ENCODE data around the gene RECQL5.
"Not testable (repeated sequence)": the region's sequence is repeated elsewhere in the genome, so short reads cannot be mapped to it uniquely, and the experiment has no call there.

Gene RECQL5

DNA sequence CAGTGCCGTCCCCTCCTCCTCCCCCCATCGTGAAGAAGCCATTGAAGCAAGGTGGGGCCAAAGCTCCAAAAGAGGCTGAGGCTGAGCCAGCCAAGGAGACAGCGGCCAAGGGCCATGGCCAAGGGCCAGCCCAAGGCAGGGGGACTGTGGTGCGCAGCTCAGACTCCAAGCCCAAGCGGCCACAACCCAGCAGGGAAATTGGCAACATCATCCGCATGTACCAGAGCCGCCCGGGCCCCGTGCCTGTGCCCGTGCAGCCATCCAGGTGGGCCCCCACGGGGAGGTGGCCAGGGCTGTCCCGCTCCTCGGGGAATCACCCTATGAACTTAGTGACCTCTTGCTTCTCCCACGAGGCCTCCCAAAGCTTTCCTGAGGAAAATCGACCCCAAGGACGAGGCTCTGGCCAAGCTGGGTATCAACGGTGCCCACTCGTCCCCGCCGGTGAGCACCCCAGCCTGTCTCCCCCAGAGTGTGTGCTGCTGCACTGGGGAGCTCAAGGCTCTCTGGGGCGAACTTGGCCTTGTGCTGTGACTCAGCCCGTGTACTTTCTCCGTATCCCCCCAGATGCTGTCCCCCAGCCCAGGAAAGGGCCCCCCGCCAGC lies 50.3 kb downstream of the RECQL5 start:
- DNase-seq (ENCODE audit: low read depth in 2 of 2) = no peak

DNA sequence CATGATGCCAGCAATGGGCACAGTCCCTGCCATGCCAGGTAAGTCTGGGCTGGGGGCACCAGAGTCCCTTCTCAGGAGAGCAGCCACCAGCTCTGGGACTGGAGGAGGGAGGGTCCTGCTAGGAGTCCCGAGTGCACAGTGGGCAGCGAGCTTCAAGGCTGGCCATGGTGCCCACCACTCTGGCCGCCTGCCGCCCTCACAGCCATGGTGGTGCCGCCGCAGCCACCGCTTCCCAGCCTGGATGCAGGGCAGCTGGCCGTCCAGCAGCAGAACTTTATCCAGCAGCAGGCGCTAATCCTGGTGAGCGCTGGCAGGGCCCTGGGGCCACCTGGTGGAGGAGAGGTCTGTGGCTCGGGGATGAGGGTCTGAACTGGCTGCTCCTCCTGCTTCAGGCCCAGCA lies 51.7 kb downstream of the RECQL5 start:
- no peak for DNase-seq (ENCODE audit: low read depth in 2 of 2)

DNA sequence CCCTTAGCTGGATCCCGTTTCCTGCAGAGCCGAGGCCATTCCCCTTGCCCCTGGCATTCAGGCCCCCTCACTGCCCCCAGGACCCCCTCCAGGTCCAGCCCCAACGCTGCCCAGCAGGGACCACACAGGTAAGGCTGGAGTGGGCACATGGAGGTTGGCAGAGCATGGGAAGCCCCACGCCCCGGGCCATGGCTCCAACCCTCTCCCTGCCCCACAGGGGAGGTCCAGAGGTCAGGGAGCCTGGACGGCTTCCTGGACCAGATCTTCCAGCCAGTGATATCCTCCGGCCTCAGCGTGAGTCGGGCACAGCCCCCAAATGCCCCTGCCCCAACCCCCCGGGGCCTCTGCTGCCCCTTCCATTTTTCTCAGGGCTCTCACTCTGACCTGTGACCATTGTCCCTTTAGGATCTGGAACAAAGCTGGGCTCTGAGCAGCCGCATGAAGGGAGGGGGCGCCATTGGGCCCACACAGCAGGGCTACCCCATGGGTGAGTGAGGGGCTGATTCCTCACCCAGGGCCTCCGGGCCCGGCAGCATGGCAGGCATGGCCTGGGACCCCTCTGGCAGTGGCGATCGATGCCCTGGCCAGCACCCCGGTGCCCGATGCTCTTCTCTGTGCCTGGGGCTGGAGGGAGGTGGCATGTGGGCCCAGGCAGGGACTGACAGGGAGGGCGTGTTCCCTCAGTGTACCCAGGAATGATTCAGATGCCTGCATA lies 52.2 kb downstream of the RECQL5 start:
- no peak for DNase-seq (ENCODE audit: low read depth in 2 of 2)

DNA sequence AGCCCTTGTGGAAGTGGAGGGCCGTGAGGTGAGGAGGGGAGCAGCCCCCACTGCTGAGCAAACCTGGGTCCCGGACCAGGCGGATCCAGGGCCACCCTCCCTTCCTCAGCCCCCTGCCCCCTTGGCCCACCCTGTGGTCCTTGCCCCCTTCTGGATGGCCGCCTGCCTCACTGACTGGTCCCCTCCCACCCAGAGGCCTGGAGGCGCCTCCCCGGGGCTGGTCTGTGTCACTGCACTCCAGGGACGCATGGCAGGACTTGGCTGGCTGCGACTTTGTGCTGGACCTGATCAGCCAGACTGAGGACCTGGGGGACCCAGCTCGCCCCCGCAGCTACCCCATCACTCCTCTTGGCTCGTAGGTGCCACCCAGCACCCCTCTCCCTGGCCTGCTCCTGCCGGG lies 52.9 kb downstream of the RECQL5 start:
- DNase-seq (ENCODE audit: low read depth in 2 of 2) = no peak

DNA sequence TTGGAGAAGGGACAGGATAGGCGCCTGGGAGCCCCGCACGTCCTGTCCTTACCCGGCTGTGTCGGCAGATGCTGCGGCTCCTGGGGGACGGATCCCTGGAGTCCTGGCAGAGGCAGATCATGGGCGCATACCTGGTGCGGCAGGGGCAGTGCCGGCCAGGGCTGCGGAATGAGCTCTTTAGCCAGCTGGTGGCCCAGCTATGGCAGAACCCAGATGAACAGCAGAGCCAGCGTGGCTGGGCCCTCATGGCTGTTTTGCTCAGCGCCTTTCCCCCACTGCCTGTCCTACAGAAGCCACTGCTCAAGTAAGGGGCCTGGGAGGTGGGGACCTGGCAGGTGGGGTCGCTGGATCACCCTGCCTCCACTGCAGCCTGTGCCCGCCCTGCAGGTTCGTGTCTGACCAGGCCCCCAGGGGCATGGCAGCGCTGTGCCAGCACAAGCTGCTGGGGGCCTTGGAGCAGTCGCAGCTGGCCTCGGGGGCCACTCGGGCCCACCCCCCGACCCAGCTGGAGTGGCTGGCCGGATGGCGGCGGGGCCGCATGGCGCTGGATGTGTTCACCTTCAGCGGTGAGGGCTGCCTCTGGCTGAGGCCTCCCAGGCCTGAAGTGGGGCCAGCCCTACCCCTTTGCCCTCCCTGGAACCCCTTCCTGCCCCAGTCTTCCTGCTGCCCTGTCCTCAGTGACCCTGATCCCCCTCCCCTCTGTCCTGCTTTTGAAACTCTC lies 53.9 kb downstream of the RECQL5 start:
- DNase-seq (ENCODE audit: low read depth in 2 of 2) = no peak

DNA sequence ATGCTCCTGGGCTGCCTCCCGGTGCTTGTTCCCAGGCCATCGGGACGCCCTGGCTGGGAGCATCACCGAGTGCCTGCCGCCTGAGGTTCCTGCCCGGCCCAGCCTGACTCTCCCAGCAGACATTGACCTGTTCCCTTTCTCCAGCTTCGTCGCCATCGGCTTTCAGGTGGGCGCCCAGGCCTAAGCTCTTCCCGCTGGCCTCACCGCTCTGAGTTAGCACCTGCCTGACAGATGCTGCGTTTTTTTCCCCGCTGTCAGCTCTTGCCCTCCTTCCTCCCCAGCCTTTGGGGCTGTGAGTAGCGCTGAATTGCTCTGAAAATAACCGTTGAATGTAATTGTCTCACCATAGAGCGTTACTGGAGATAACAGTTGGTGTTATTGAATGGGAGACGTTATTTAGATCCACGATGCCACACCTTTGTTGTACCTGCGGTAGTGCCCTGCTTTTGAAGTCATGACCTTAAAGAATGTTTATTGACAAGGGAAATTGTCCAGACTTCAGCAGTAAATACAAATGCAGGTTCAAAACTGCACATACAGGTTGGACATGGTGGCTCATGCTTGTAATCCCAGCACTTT lies 55.0 kb downstream of the RECQL5 start:
- no peak for DNase-seq (ENCODE audit: low read depth in 2 of 2)

DNA sequence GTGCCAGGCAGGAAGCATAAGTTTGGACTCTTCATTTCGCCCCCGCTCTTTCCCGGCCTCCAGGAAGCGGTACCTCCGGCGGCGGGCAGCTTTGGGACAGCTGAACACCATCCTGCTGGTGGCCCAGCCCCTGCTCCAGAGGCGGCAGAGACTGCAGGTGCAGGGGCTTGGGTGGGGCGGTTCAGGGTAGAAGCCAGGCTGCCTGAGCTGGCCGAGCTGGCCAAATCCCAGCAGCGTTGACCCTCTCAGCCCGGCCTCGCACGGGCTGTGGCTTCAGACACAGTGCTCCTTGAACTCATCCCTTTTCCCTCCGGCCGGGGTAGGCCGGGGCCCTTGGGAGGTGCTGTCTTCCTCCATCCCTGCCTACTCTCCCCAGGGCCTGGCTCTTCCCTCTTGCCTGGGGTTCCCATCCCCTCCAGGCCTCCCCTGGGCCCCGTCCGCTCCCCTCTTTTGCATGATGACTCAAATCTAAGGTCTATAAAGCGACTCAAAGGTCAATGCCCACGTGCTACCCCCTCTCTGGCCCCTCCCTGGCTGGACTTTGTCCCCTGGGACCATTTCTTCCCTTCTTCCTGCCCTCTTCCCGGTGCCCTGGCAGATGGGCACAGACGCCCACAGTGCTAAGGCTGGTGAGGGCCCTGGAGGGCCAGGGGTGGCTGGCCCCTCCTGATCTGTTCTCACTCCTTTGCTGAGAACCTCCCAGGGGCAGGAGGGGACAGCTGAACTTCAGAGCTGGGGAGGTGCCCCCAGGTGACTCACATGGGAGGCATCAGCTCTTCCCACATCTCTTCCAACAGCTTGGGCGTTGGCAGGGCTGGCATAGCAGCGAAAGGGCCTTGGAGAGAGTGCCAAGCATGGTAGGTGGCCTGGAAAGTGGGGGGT lies 56.6 kb downstream of the RECQL5 start:
- DNase-seq (ENCODE audit: low read depth in 2 of 2) = no peak

DNA sequence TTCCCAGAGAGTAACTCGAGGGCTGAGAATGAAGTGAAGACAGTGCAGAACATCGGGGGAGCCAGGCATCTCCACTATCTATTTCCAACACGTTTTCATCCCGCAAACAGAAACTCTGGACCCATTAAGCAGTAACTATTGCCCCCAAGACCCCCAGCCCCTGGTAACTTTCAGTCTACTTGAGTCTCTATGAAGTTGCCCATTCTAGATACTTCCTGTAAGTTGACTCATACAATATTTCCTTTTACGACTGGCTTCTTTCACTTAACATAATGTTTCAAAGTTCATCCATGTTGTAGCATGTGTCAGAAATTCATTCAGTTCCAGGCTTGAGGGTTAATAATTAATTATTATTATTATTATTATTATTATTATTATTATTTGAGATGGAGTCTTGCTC lies 59.9 kb downstream of the RECQL5 start:
- no peak for DNase-seq (ENCODE audit: low read depth in 2 of 2)

DNA sequence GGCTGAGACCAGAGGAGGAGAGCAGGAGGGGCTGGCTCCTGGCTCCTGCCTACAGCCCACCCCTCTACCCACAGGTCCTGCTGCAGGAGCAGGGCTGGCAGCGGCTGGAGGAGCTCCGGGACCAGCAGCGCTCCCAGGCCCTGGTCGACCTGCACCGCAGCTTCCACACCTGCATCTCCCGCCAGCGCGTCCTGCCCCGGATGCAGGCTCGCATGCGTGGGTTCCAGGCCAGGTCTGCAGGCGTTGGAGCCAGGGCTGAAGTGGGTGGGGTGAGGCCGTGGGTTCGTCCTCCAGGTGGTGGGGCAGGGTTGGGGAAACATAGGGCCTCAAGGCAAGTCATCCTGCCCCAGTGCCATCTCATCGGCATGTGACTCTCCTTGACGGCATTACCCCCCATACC lies 61.2 kb downstream of the RECQL5 start:
- DNase-seq (ENCODE audit: low read depth in 2 of 2) = no peak

DNA sequence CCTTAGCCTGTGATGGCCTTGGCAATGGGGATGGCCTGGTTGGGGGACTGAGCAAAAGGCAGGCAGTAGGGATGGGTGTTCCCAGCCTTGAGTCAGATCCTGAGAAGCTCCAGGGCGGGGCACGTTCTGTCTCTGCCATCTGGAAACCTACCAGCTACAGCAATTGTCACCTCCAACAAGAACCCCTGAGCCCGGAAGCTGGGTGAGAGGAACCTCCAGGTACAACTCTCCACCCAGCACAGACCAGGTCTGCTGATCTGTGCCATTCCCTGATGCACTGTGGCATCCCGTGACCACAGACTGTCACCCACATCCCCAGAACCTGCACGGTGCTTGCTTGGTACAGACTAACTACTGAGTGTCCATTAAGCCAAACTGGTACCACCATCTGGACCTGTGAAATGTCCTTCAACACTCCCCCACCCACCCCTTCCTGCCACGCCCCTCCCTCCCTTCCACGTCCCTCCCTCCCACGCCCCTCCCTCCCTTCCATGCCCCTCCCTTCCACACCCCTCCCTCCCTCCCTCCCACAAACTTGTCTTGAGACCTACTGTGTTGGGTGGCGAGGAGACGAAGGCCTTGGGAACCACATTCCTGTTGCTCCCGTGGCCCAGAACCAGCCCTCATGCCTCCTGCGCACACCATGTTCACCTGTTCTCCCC lies 62.8 kb downstream of the RECQL5 start:
- DNase-seq (ENCODE audit: low read depth in 2 of 2) = no peak

DNA sequence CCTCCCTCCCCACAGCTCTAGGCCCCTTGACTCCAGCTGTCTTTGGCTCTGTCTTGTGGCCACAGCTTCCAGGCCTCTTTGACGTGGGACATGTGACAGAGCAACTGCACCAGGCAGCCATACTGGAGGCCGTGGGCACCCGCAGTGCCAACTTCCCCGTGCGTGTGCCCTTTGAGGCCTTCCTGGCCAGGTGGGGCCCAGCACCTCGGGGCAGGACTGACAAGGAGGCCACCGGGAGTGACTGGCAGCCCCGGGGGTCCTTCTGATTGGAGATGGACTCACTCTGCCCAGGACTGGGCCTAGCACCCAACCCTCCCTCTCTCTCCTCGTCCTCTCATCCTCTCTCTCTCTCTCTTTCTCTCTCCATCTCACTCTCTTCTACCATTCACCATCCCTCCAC lies 63.8 kb downstream of the RECQL5 start:
- no peak for DNase-seq (ENCODE audit: low read depth in 2 of 2)

DNA sequence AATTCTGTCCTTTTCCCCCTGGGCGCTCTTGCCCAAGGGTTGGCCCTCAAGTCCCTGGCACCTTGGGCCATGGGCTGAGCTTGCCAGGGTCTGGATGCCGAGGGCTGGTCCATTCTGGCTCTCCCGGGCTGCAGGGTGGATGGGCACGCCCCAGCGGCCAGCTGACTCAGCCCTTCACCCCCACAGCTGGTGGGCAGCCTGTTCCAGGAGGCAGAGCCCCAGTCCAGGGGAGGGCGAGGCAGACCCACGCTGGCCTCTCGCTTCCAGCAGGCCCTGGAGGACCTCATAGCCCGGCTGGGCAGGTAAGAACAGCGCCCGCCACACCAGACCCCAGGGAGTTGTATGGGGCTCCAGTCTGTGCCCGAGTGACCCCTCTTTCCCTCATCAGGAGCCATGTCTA lies 64.3 kb downstream of the RECQL5 start:
- no peak for DNase-seq (ENCODE audit: low read depth in 2 of 2)

DNA sequence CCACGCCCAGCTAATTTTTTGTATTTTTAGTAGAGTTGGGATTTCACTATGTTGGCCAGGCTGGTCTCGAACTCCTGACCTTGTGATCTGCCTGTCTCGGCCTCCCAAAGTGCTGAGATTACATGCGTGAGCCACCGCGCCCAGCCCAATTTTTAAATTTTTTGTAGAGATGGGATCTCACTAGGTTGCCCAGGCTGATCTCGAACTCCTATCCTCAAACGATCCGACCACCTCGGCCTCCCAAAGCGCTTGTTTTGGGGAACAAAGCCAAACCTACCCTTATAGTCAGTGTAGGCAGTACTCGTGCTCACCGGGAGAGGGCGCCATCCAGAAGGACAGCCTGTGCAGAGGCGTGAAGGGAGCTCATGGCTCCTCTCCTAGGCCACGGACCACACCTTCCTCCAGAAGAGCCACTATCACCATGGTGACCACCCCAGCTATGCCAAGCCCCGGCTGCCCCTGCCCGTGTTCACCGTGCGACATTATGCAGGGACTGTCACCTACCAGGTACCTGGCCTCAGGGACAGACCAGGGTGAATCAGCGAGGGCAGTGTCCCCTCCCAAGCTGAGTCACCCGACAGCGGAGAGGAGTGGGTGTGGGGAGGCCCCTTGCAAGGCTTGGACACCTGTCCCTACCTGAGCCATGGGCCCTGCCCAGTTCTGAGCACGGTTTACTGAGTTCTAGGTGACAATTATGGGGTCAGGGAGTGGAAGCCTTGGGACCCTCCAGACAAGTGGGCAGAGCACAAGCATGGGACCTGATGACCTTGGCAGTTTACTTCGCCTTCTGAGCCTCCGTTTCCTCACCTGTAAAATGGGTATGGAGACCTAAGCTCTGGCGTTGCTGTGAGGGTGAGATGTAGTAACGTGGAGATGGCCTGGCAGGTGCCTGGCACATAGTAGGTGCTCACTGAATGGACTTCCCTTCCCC lies 65.6 kb downstream of the RECQL5 start:
- peak; percentile 16 to 23 for DNase-seq (ENCODE audit: low read depth in 2 of 2)

DNA sequence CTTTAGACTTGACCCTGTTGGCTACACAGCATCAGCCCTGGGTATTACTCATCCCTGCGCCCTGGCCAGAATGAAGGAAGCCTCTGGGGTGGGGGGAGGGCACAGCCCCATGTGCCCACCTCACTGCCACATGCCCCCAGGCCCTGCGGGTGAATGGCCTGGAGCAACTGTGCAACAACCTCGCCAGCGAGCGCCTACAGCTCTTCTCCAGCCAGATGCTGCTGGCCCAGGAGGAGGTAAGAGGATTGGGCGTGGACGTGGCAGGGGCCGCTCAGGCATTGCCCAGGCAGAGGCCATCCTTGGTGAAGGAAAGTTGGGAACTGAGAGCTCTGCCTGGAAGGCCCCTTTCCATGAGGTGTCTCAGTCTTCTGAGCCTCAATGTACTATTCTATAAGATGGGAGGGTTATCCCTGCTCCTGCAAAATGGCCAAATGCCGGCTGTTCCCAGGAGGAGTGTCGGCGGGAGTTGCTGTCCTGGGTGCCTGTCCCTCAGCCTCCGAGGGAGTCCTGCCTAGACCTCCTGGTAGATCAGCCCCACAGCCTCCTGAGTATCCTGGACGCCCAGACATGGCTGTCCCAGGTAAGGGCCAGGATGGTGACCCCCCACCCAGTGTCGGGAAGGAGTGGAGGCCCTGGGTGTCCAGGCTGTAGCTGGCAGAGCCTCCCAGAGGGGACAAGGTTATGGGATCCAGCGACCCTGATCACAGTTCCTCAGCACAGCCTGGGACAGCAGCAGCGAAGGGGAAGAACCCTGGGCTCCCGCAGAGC lies 70.5 kb downstream of the RECQL5 start:
- DNase-seq (ENCODE audit: low read depth in 2 of 2) = no peak

DNA sequence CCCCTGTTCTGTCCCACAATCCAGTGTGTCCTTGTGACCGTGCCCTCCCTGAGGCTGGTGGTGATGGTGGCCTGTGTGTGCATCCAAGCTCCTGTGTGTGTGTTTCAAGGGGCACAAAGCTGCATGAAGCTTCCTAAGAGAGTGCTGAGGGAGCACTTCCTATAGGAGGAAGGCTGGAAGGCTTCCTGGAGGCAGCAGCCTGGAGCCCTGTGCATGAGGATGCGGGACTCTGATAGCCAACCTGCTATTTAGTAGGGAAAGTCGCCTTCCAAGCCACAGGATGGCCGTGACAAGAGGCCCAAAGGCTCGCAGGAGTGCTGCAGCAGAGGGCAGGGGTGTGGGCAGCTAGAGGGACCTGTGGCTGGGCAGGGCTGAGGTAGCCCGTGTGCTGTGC lies 71.0 kb downstream of the RECQL5 start:
- DNase-seq (ENCODE audit: low read depth in 2 of 2) = no peak

DNA sequence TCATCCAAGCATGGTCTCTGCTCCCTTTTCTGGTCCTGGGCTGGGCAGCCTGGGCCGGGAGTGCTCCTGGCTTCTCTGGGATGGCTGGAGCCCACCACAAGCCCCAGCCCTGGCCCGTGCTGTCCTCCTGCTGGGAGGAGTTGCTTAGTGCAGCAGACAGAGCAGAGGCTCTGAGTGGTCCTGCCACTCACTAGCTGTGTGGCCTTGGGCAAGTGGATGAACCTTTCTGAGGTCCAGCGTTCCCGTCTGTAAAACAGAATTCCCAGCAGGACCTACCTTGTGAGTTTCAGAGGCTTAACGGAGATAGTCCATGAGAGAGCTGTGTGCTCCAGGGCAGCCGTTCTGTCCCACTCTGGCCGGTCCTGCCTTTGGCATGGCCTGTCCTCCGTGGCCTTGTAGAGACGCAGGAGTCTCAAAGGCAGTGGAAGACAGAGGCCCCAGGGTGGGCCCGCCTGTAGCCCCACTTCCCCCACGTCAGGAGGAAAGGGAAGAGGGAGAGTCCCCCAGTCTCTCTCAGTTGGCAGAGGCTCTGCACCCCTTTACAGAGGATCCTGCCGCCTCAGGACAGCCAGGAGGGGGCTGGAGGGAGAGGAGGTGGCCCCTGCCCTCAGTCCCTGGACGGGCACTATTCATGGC lies 71.6 kb downstream of the RECQL5 start:
- no peak for DNase-seq (ENCODE audit: low read depth in 2 of 2)

DNA sequence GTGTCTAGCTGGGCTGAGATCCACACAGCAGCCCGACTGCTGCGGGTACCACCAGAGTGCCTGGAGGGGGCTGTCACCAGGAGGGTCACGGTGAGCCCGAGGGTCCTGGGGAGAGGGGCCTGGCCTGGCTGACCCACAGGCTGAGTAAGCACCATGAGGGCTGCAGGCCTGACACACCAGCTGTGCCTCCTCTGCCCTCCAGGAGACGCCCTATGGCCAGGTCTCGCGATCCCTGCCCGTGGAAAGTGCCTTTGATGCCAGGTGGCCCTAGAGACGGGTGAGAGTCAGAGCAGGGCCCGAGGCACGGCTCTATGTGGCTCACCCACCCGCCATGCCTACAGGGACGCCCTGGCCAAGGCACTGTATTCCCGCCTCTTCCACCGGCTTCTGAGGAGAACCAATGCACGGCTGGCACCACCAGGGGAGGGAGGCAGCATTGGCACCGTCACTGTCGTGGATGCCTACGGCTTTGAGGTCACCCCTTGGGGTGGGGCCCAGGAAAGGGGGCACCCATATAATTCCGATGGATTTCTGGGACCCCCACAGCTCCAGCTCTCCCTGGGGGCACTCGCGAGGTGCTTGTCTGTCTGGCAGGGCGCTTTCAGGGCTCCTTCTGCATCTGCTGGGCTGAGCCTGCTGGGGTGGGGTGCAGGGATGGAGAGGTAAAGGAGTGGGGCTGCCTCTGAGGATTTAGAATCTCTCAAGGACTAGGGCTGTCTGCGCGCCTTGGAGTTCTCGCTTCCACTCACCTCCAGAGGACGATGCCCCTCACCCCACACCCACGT lies 72.3 kb downstream of the RECQL5 start:
- DNase-seq (ENCODE audit: low read depth in 2 of 2) = no peak

DNA sequence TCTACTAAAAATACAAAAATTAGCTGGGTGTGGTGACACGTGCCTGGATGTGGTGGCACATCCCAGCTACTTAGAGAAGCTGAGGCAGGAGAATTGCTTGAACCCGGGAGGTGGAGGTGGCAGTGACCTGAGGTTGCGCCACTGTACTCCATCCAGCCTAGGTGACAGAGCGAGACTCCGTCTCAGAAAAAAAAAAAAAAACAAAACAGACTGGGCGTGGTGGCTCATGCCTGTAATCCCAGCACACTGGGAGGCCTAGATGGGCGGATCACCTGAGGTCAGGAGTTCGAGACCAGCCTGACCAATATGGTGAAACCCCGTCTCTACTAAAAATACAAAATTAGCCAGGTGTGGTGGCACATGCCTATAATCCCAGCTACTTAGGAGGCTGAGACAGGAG lies 73.5 kb downstream of the RECQL5 start:
- DNase-seq (ENCODE audit: low read depth in 2 of 2) = not testable (repeated sequence)

All from stimulated activated CD8-positive, alpha-beta memory T cell treated with anti-CD3 and anti-CD28 coated beads, Interleukin-7, amount 100 ng/mL, for 4 hours (primary cell).